Measurements from ENCODE around the gene IL1F10.

The IL1F10 gene

DNA sequence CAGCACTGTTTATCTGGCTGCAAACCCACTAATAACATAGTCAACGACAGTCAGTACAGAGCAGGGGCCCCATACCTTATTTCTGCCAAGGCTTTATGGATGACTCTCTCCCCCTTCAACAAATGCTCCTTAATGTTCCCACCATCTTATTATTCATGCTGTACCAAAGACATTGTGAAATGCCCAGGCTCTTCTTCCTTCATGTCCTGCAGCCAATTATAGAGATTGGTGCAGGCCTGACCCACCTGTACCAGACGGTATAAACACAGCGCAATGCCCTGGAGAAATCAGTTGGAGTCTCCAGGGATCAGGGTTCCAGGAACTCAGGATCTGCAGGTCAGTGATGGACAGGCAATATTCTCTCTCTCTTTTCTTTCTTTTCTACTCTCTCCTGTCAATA lies at the start of gene IL1F10:
Gene IL1F10 (plus strand): TSS at position 290 of the 400 bp plus-strand sequence. CDS start 4,769 bp downstream, outside the sequence.
- DNase-seq, result no peak

- no peak for DNase-seq
These were observed 49.3 kb upstream of the IL1F10 start for GRCh38 chr2:113018509-113018908.

- no peak for DNase-seq
These were observed 46.5 kb upstream of the IL1F10 start for GRCh38 chr2:113021312-113021711.

DNA sequence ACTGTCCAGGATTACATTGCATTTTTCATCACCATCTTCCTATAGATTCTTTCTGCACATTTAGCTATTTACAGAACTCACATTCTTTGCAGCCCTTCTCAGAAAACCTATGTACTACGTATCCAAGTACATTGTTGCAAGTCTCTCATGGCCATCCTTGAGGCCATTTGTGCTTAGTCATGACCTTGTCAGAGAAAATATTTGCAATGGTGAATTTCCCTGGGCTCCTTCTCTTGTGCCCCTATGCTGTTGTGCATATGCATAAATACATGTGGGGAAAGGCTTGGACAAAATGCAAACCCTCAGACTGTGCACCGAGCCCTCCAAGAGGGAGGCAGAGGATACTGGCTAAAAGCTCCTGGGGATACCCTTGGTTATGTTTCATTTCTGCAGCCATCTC lies 43.0 kb upstream of the IL1F10 start:
- DNase-seq, result no peak

- DNase-seq, result no peak
These were observed 42.0 kb upstream of the IL1F10 start for GRCh38 chr2:113025737-113026136.

GRCh38 chr2:113027691-113028090 lies 40.1 kb upstream of the IL1F10 start:
- no peak for DNase-seq

DNA sequence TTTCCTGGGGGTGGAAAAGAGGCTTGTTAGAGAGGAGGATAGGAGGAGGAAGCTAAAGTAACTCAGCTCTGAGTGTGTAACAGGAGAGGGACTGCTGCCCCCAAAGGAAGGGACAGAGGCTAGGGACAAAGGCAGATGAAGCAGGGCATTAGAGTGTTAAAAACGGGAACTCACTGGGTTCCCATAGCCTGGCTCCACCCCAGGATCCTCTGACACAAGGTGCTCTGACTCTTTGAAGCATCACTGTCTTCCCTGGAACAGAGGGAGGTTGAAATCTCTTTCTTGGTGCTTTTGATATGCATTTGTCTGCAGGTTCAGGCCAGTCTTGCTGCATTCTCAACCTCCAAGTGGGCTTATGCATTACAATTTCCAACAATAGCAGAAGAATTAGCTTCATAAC lies 39.7 kb upstream of the IL1F10 start:
- DNase-seq, result no peak

DNA sequence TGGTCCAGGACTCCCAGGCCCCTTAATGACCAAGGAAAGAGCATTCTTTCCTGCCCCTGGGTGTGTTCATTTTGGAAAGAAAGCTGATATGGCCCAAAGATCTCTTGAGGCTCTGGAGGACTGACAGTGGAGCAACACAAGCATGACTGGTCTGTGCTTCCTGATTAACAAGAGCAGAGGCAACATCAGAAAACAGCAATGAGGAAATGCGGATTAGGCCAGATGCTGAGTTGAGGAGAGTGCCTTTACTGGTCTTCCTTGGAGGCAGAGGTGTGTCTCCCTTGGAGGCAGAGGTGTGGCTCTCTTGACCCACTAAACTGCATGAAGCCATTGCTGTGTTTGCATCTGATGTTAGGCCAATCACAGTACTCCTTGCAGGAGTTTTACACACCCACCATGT lies 35.0 kb upstream of the IL1F10 start:
- DNase-seq, result no peak

GRCh38 chr2:113034016-113034415 lies 33.8 kb upstream of the IL1F10 start:
- DNase-seq, result no peak

DNA sequence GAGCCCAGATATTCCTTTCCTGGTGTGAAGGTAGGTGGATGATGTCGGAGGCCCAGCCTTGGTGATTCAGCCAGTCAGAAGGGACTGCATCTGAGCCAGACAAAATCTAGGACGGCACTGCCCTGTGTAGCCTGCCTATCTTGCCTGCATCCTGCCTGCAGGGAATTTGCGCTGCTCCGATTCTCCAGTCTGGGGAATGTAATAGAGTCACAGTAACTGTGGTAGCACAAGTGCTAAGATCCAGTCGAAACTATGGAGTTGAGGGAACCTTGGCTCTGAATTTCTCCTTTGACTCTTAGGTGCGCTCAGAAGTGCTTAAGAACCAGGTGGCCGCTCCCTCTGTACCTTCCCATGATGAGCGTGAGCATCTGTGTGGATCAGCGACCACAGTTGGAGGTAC lies 31.0 kb upstream of the IL1F10 start:
- DNase-seq, result no peak

DNA sequence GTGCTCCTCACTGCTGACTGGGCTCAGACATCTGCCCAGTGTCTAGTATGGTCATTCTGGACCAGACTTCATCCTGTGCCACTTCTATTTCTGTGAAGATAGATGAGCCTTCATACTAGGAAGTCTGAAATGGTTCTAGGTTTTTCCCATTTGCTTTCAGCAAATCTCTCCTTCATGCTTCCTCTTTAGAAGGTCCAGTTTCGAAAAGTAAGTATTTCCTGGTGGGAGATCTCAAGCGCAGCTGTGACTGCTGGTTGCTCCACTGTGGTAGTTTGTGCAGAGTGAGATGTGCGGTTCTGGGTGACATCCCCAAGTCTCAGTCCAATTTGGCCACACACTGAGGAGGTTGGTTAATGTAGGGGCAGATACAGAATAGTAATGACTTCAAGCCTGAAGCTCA lies 29.5 kb upstream of the IL1F10 start:
- no peak for DNase-seq

GRCh38 chr2:113039158-113039557 lies 28.6 kb upstream of the IL1F10 start:
- DNase-seq, result no peak

- DNase-seq, result no peak
These were observed 28.1 kb upstream of the IL1F10 start for GRCh38 chr2:113039719-113040118.

DNA sequence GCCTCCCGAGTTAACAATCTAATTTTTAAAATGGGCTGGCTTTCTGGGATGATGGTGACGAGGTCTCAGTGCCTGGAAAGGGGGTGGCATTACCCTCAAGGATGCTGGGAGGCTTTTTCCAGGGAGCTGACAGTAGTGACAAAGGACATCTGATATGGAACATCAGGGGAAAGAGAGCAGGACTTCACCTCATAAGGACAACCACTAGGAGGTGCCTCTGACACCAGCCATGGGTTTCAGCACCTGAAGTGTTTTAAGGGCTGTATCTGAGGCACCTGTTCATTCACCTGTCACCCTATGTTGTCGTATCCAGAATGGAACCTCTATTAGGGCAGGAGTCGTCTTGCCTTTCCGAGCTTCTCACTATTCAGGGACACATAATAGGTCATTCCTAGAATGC lies 25.9 kb upstream of the IL1F10 start:
- DNase-seq, result no peak

GRCh38 chr2:113046465-113046864 lies 21.3 kb upstream of the IL1F10 start:
- DNase-seq, result no peak

DNA sequence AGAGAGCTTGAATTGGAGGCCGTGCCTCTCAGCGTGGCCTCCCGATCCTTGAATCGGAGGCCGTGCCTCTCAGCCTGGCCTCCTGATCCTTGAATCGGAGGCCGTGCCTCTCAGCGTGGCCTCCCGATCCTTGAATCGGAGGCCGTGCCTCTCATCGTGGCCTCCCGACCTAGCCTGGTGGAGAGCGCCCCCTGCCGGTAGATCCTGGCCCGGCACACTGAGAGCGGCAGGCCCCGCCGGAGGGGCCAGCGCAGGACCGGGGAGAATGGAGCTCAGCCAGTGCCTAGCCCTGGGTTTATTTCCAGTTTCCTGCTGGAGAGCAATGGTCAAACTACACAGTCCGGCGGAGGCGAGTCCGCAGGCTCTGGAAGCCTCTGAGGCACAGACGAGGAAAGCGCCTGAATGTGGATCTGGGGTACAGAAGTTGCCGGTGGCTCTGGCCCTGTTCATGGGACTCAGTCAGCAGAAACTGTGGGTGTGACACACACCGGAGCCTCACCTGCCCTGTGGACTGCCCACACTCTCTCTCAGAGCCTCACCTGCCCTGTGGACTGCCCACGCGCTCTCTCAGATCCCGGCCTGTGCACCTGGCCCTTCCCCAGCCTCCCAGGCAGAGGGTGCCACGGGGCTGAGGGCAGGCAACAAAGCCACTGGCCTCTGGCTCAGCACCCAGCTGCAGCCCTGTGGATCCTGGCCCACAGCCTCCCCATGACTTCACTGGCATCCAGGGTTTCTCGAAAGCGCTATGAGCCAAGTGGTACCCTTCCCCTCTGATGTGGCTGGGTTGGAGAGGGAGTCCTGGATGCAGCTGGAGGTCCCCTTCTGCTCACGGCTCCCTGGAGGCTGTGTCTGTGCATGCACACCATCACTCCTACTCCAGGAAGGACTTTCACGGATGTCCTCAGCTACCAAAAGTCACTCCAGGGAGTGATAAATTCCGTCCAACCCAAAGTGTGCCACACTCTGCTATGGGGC lies 16.6 kb upstream of the IL1F10 start:
- DNase-seq, result no peak

DNA sequence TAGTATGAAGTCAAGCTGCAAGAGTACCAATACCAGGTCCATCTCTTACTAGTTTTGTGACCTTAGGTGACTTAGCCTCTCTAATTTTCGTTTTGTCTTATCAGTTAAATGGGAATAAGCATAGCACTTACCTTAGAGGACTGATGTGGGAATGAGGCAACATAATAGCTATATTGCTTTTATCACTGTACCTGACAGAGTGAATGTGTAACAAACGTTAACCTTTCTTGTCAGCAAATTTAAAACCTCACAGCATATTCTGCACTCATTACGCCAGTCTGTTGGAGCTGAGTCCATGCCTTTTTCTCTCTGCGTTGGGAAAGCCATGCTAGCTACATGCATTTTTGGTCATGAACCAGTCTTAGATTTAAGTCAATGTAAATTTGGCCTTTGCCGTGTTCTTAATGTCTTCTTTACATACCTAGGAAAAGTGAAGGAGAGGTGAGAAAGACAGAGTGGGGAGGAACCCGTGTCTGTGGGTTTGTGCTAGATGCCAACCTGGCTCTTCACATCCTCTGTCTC lies 15.3 kb upstream of the IL1F10 start, which contains the start of gene IL36B:
Gene IL36B (minus strand): TSS at position 472 of the 522 bp plus-strand sequence.
- DNase-seq, result no peak

- DNase-seq, result no peak
These were observed 14.1 kb upstream of the IL1F10 start for GRCh38 chr2:113053666-113054065.

- no peak for DNase-seq
These were observed 13.7 kb upstream of the IL1F10 start for GRCh38 chr2:113054066-113054465.

DNA sequence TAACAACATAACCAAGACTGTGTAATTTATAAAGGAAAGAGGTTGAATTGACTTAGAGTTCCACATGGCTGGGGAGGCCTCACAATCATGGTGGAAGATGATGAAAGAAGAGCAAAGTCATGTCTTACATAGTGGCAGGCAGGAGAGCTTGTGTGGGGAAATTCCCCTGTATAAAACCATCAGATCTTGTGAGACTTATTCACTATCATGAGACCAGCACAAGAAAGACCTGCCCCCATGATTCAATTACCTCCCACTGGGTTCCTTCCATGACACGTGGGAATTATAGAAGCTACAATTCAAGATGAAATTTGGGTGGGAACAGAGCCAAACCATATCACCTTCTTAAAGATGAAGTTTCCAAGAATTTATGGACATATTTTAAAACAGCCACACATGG lies 11.2 kb upstream of the IL1F10 start:
- no peak for DNase-seq

DNA sequence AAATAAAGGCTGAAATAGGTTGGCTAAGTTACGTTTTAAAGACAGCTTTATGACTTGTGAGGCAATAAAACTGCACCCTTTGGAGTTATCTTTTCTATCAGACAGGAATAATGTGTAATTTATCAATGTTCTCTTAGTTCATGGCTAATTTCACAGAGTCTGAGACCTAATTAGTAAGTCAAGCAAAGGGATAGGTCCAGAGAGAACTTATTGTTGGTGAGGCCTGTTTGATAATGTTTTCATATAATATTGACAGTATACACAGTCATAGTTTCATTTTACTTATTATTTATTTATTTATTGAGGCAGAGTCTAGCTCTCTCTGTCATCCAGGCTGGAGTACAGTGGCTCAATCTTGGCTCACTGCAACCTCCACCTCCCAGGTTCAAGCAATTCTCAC lies 10.7 kb upstream of the IL1F10 start:
- DNase-seq, result no peak

DNA sequence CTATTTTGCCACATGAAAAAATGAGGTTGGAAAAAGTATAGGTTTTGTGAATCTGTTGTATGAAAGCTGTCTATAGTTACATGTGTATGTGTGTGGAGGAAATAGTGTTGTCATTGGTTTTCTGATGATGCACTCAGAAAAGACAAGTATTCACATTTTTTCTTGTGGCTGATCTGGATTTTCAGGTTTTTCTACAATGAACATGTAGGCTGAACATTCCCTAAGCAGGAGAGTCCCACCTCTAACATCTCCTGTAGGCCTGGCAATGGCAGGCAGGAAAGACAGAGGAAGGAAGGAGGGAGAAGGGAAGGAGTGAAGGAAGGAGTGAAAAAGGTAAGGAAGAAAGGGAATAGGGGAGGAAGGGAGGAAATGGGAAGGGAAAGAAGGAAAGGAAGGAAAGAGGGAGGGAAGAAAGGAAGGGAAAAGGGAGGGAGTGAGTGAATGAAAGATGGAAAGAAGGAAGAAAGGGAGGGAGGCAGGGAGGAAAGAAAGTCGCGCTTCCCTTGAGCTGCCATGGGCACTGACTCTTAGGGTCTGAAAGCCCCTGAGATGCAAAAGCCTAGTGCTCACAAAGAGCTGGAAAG lies 9.3 kb upstream of the IL1F10 start:
- no peak for DNase-seq

GRCh38 chr2:113058998-113059960 lies 8.5 kb upstream of the IL1F10 start, which contains the start of gene IL36RN:
Gene IL36RN (plus strand): TSS chr2:113059198. CDS start chr2:113059439, 241 bp downstream.
- no peak for DNase-seq

Data from CD4-positive, alpha-beta T cell treated with Interleukin-15 for 1 hour (primary cell).